GM04503 (cell line): ENCODE measurements around the gene LTB4R2.
"Not testable (repeated sequence)": the region's sequence is repeated elsewhere in the genome, so short reads cannot be mapped to it uniquely, and the experiment has no call there.

Experiments used
- DNase-seq: peaks from one replicate; pipeline ENCODE4 v3.0.0-alpha.2; 2012; ENCODE audit warnings: low read depth

Gene LTB4R2

DNA sequence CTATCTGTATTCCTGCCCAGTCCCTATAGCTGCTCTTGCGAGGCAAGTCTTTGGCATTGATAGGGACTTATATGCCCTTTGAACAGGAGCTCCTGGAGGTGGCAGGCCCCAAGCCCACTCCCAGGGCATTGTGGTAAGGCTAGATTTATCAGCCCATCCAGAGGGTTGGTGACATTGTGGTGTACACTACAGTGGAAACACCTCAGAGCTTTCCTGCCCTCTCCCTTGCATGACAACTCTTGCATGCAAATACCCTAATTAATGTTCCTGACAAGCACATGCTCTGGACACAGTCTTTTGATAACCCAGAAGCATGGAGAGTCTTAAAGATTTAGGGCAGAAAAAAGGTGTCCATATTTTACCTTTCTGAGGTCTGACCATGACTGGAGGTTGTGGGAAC lies 30.7 kb downstream of the LTB4R2 start:
- no peak for DNase-seq

GRCh38 chr14:24342889-24343288 lies 32.9 kb downstream of the LTB4R2 start:
- DNase-seq, result no peak

- DNase-seq, result no peak
These were observed 34.1 kb downstream of the LTB4R2 start for GRCh38 chr14:24343795-24344660.

DNA sequence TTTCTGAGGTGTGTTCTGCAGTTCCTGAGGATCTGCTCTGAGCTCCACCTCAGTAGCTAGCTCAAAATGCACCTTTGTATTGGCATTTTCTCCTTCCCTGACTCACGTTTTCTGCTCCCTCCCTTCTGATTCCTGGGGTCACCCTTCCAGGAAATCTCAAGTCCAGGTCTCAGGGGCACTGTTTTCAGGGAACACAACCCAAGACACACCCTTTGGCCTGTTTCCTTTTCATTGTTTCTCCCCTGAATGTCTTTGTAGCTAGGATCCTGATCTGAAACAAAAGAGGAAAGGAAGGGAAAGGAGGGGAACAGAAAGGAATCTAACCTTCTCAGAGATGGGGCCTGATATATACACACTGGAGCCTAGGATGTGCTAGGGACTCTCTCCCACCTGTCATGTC lies 37.2 kb downstream of the LTB4R2 start:
- no peak for DNase-seq

DNA sequence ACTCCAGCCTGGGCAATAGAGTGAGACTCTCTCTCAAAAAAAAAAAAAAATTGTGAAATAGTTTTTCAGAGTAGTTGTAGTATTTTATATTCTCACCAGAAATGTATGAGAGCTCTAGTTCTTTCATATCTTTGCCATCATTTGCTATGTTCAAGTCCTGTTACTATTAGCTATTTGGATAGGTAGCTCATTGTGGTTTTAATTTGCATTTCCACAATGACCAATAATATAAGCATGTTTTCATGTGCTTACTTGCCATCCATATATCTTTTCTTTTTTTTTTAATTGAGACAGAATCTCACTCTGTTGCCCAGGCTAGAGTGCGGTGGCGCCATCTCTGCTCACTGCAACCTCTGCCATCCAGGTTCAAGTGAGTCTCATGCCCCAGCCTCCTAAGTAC lies 38.2 kb downstream of the LTB4R2 start:
- no peak for DNase-seq

DNA sequence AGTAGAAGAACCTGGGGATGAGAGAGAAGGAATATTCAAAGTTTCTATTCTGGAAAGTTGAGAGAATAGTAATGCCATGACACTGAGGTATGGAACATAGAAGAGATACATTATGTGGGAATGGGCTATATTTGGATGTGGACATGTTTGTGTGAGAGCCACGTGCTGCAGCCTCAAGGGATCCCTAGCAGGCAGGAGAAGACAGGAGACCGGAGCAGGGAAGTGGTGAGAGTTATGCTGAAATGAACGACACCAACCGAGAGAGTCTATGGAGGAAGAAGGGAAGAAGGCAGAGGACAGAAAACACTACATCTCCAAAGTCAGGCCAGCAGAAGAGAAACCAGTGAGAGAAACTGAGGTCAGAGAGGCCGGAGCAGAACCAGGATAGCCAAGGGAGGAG lies 39.8 kb downstream of the LTB4R2 start:
- no peak for DNase-seq

DNA sequence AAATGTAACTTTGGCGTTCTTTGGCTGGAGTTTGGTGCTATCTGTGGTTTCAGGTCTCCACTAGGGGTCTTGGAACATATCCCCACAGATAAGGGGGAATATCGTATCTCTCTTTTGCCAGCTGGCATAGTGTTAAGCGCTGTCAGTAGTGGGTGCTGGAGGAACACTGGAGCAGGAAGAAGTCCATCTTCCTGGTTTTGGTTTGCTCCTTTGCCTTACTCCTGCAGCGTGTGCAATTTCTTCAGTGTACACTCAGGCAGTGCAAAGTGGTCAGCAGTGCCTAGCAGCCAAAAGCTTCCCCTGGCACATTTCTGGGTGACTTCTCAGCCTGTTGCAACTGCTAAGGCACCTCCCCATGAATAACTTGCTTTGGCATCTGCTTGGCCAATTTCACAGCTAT lies 41.6 kb downstream of the LTB4R2 start:
- DNase-seq, result no peak

DNA sequence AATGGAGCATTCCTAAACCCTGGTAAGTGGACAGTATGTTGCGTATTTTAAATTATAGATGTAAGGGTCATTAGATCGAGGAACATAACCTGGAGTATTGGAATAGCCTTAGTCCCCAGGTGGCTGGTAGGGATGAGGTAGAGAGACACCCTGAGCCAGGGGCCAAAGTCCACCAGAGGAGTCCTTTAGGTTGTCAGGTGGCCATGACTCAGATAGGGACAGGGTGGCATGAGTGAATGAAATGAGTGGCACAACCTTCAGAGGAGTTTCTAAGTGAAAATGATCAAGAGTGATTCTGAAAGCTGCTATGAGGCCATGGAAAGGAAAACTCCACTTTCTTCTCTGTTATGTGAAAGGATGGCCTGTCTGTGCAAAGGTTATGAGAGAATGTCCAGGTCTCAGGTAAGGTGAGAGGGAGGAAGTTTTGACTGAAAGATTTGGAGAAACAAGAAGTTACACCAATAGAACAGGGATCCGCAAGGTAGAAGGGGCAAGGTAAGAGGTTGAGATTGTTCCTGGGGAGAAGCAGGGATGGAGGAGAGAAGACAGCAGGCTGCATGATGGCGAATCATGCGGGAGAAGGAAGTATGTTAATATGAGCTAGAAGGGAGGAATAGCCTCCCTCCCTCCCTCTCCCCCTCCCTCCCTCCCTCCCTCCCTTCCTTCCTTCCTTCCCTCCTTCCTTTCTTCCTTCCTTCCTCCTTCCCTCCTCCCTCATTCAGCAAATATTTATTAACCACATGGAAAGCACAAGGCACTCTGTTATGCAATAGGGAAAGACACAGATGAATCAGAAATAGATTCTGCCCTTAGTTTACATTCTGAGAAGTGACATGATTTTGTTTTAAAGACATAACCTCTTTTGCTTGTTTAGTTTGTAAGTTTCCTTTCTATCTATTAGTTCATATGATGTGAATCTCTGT lies 43.9 kb downstream of the LTB4R2 start:
- peak; percentile 53 for DNase-seq

DNA sequence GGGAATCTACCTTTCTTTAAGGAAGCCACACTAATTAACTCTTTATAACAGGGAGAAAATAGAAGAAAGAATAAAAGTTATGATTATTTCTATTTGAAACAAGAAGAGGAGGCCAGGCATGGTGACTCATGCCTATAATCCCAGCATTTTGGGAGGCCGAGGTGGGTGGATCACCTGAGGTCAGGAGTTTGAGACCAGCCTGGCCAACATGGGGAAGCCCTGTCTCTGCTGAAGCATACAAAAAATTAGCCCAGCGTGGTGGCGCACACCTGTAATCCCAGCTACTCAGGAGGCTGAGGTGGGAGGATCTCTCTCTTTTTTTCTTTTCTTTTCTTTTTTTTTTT lies 44.5 kb downstream of the LTB4R2 start:
- not testable (repeated sequence) for DNase-seq

DNA sequence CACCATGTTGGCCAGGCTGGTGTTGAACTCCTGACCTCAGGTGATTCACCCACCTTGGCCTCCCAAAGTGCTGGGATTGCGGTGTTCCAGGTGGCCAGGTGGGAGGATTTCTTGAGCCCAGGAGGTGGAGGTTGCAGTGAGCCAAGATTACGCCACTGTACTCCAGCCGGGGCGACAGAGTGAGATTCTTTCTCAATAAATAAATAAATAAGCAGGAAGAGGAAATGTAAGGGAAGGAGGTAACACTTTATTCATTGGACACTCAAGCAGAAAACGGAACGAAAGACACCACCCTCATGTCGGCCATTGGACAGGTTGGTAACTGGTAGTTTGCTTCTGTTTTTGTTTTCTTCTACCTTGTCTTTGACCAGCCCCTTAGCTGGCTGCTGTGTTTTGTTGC lies 45.1 kb downstream of the LTB4R2 start:
- DNase-seq, result no peak

GRCh38 chr14:24356208-24356607 lies 46.3 kb downstream of the LTB4R2 start:
- no peak for DNase-seq

- DNase-seq, result no peak
These were observed 50.3 kb downstream of the LTB4R2 start for GRCh38 chr14:24360281-24360680.

DNA sequence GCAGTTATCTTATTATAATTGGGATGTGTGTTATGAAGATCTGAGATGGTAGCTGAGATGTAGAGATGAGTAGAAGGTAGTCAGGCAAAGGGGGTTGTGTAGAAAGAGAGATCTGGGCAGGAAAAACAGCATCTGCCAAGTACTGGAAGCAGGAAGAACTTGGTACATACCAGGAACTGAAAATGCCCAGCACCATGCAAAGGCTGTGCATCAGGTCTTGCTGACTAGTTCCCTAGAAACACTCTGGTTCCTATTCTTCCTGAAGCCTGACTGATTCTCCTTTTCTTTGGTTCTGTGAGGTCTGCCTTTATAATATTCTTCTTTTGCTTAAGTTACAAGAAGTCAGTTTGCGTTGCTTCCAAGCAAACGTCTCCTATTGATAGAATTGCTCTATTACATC lies 51.4 kb downstream of the LTB4R2 start:
- DNase-seq, result no peak
